Measurements from ENCODE around the gene HAS3.

HAS3 gene

DNA sequence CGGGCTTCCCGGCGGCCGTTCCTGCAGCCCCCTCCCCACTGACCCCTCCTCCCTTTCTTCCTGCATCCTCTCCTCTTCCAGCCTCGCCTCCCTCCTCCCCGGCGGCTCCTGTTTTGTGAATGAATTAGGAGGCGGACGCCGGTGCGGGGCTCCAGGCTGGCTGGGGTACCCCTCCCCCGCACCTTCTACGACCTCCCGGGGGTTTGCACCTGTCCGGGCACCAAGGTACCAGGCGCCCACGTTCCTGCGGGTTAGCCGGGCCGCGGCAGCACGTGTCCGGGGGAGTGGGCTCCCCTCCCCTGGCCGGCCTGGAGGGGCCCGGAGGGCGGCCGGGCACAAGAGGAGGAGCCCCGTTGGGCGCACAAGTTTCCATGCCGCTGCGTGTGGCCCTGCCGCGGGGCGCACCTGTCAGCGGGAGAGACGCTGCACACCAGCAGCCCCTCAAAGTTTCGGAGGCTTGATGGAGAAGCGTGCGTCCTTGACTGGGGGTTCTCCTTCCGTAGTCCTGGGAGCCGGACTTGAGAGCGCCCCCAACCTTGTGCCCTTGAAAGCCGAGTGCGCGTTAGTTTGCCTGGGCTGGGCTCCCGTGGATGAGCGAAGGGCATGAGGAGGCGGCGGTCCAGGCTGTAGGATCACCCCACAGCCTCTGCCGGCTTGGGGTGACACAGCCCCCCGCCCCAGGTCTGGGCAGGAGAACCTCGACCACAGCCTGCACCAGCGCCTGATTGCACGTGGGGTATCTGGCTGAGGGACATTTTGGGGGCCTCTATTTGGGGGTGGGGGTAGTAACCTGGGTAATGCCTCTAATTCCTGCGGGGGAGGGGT, 1.2 kb downstream of the HAS3 start:
- Histone ChIP-seq H2AFZ (ENCODE audit: low read length) (peak overlapping the region; percentile 61; the same call in 1 of the 2 replicates), H3K79me2 (ENCODE audit: low read length) (no peaks in the 10 kb centered on the region), H4K20me1 (ENCODE audit: insufficient read depth, low read length) (no peaks in the 10 kb centered on the region), H3K4me3 (ENCODE audit: low read length) (peak overlapping the region; percentile 67), H3K27ac (ENCODE audit: low read length) (no peak overlapping the region), H3K4me2 (ENCODE audit: low read depth, low read length) (peak overlapping the region; percentile 100), H3K9me2 (replicated peaks; ENCODE audit: insufficient read depth, low read length) (no peaks in the 10 kb centered on the region), H3K9me3 (replicated peaks; ENCODE audit: insufficient read depth, low read length) (no peaks in the 10 kb centered on the region), H3K36me3 (replicated peaks; ENCODE audit: insufficient read depth, low read length) (no peaks in the 10 kb centered on the region), H3K4me1 (ENCODE audit: low read length) (no peaks in the 10 kb centered on the region), H3F3A (ENCODE audit: insufficient read depth, low read length) (no peaks in the 10 kb centered on the region), H3K9ac (ENCODE audit: low read length) (no peak overlapping the region), H3K27me3 (replicated peaks; ENCODE audit: insufficient read depth, low read length) (no peaks in the 10 kb centered on the region)
- no peak for DNase-seq
- TF ChIP-seq EZH2phosphoT487 (IDR thresholded peaks at IDR 0.05; ENCODE audit: low read length) = no peak
- no peak for TF ChIP-seq EZH2 (optimal IDR thresholded peaks at IDR 0.05; ENCODE audit: low read depth, low read length)
- TF ChIP-seq, protein P1, sequence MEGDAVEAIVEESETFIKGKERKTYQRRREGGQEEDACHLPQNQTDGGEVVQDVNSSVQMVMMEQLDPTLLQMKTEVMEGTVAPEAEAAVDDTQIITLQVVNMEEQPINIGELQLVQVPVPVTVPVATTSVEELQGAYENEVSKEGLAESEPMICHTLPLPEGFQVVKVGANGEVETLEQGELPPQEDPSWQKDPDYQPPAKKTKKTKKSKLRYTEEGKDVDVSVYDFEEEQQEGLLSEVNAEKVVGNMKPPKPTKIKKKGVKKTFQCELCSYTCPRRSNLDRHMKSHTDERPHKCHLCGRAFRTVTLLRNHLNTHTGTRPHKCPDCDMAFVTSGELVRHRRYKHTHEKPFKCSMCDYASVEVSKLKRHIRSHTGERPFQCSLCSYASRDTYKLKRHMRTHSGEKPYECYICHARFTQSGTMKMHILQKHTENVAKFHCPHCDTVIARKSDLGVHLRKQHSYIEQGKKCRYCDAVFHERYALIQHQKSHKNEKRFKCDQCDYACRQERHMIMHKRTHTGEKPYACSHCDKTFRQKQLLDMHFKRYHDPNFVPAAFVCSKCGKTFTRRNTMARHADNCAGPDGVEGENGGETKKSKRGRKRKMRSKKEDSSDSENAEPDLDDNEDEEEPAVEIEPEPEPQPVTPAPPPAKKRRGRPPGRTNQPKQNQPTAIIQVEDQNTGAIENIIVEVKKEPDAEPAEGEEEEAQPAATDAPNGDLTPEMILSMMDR (IDR thresholded peaks at IDR 0.05; ENCODE audit: low read length) = no peak

DNA sequence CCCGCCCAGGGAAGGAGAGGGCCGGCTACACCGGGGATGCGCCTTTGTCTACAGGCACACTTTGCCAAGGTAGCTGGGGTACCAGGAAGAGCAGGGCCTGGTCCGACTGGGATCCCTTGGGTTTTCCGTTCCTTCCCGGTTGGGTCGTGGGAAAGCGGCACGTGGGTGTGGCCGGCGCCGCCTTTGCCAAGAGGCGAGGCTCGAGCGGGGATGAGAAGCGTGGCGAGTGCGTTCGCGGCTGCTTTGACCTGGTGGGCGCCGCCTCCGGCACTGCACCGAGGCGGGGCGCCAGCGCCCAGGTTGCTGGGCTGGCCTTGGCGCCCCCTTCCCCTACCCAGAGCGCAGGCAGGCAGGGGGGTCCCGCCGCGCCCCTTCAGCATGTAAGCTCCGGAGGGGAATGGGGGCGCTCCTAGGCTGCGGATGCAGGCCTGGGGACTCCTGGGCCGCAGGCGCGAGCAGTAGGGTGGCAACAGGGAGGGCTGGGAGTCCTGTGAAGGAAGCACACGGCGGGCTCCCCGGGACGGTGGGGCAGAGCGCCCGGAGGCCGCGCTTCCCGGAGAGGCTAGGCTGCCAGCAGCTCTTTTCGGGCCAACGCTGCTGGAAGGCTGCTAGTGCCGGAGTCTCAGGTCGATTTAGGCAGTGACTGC, 2.0 kb downstream of the HAS3 start:
- H2AFZ ChIP-seq (ENCODE audit: low read length) = no peak overlapping the region
- no peaks in the 10 kb centered on the region for H3K9me3 ChIP-seq (replicated peaks; ENCODE audit: insufficient read depth, low read length)
- TF ChIP-seq, protein P1 (IDR thresholded peaks at IDR 0.05; ENCODE audit: low read length) = no peak
- TF ChIP-seq EZH2phosphoT487 (IDR thresholded peaks at IDR 0.05; ENCODE audit: low read length) = no peak
- no peak for TF ChIP-seq EZH2 (optimal IDR thresholded peaks at IDR 0.05; ENCODE audit: low read depth, low read length)
- DNase-seq = no peak
- no peaks in the 10 kb centered on the region for H3K27me3 ChIP-seq (replicated peaks; ENCODE audit: insufficient read depth, low read length)
- no peak overlapping the region for H3K4me3 ChIP-seq (ENCODE audit: low read length)
- H3K36me3 ChIP-seq (replicated peaks; ENCODE audit: insufficient read depth, low read length) = no peaks in the 10 kb centered on the region
- no peaks in the 10 kb centered on the region for H3K79me2 ChIP-seq (ENCODE audit: low read length)
- no peaks in the 10 kb centered on the region for H3K4me1 ChIP-seq (ENCODE audit: low read length)
- H4K20me1 ChIP-seq (ENCODE audit: insufficient read depth, low read length) = no peaks in the 10 kb centered on the region
- H3K9ac ChIP-seq (ENCODE audit: low read length) = no peak overlapping the region
- no peak overlapping the region; the same call in 1 of the 2 replicates for H3K4me2 ChIP-seq (ENCODE audit: low read depth, low read length)
- no peak overlapping the region for H3K27ac ChIP-seq (ENCODE audit: low read length)
- no peaks in the 10 kb centered on the region for H3F3A ChIP-seq (ENCODE audit: insufficient read depth, low read length)
- no peaks in the 10 kb centered on the region for H3K9me2 ChIP-seq (replicated peaks; ENCODE audit: insufficient read depth, low read length)

DNA sequence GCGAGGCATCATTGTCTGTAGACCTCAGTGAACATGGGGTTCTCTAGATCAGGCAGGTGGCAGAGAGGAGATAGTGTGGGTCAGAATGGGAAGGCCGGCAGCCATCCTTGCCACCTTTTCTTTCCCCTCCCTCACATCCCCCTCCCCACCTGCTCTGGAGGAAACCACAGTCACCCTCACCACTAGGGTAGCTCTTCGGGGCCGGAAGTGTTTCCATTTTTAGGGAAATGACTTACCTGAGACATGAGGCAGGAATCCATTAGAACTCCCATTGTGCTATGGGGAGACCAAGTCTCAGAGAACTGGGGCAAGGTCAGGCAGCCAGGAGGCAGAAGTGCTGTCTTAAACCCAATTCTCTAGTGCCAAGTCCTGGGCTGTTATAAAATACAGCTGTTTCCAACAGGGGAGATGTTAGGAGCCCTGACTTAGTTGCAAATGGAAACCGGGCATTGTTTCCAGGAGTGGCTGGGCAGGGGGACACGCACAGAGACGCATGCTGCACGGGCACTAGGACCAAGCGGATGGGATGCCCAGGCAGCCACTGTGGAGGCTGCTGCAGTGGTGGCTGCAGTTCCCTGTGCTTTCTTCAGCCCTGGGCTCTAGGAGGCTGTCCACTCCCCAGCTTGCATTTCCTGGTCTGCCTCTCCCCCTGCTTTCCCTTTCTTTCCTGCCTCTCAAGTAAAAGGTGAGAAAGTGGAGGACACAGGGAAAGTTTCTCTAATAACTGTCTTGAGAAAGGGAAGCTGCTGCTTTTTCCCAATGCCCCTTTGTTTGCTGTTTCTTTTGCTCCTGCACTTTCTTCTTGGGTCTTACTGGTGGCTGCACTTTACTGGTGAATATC, 2.8 kb downstream of the HAS3 start:
- TF ChIP-seq EZH2 (optimal IDR thresholded peaks at IDR 0.05; ENCODE audit: low read depth, low read length) (no peak), EZH2phosphoT487 (IDR thresholded peaks at IDR 0.05; ENCODE audit: low read length) (no peak)
- TF ChIP-seq, protein P1 (IDR thresholded peaks at IDR 0.05; ENCODE audit: low read length) = no peak
- H3K9me3 ChIP-seq (replicated peaks; ENCODE audit: insufficient read depth, low read length) = no peaks in the 10 kb centered on the region
- H3K9me2 ChIP-seq (replicated peaks; ENCODE audit: insufficient read depth, low read length) = no peaks in the 10 kb centered on the region
- no peak overlapping the region for H3K27ac ChIP-seq (ENCODE audit: low read length)
- no peaks in the 10 kb centered on the region for H3K27me3 ChIP-seq (replicated peaks; ENCODE audit: insufficient read depth, low read length)
- no peaks in the 10 kb centered on the region for H4K20me1 ChIP-seq (ENCODE audit: insufficient read depth, low read length)
- no peaks in the 10 kb centered on the region for H3F3A ChIP-seq (ENCODE audit: insufficient read depth, low read length)
- H3K4me2 ChIP-seq (ENCODE audit: low read depth, low read length) = no peak overlapping the region
- H3K4me1 ChIP-seq (ENCODE audit: low read length) = no peaks in the 10 kb centered on the region
- H2AFZ ChIP-seq (ENCODE audit: low read length) = no peak overlapping the region
- no peaks in the 10 kb centered on the region for H3K79me2 ChIP-seq (ENCODE audit: low read length)
- DNase-seq = no peak
- H3K9ac ChIP-seq (ENCODE audit: low read length) = no peak overlapping the region
- H3K36me3 ChIP-seq (replicated peaks; ENCODE audit: insufficient read depth, low read length) = no peaks in the 10 kb centered on the region
- H3K4me3 ChIP-seq (ENCODE audit: low read length) = no peak overlapping the region

Measured in MM.1S (cell line).